ENCODE results near the gene NPBWR2.
"Not testable (repeated sequence)": the region's sequence is repeated elsewhere in the genome, so short reads cannot be mapped to it uniquely, and the experiment has no call there.

The NPBWR2 gene

GRCh38 chr20:64143018-64143801 is 35.8 kb upstream of the NPBWR2 start:
- no peak for DNase-seq

GRCh38 chr20:64142590-64142989 is 35.2 kb upstream of the NPBWR2 start:
- DNase-seq: no peak

GRCh38 chr20:64140956-64141355 is 33.6 kb upstream of the NPBWR2 start:
- DNase-seq: no peak

- no peak for DNase-seq
Measured at GRCh38 chr20:64140061-64140931, 32.9 kb upstream of the NPBWR2 start.

GRCh38 chr20:64139199-64140060 is 32.1 kb upstream of the NPBWR2 start:
- no peak for DNase-seq

GRCh38 chr20:64138276-64138815 is 31.0 kb upstream of the NPBWR2 start:
- no peak for DNase-seq

GRCh38 chr20:64137598-64138031 is 30.2 kb upstream of the NPBWR2 start:
- DNase-seq: no peak

- DNase-seq: no peak
Measured at GRCh38 chr20:64136004-64136710, 28.8 kb upstream of the NPBWR2 start.

- not testable (repeated sequence) for DNase-seq
Measured at GRCh38 chr20:64134744-64135143, 27.4 kb upstream of the NPBWR2 start.

GRCh38 chr20:64133951-64134407 is 26.6 kb upstream of the NPBWR2 start:
- no peak for DNase-seq

GRCh38 chr20:64131406-64131805 is 24.0 kb upstream of the NPBWR2 start:
- DNase-seq: no peak

- no peak for DNase-seq
Measured at GRCh38 chr20:64130876-64131275, 23.5 kb upstream of the NPBWR2 start.

GRCh38 chr20:64130271-64130670 is 22.9 kb upstream of the NPBWR2 start:
- no peak for DNase-seq

- DNase-seq: no peak
Measured at GRCh38 chr20:64129146-64129782, 21.9 kb upstream of the NPBWR2 start.

GRCh38 chr20:64123517-64123916 is 16.2 kb upstream of the NPBWR2 start:
- not testable (repeated sequence) for DNase-seq

- not testable (repeated sequence) for DNase-seq
Measured at GRCh38 chr20:64122927-64123326, 15.6 kb upstream of the NPBWR2 start.

- no peak for DNase-seq
Measured at GRCh38 chr20:64121586-64121985, 14.2 kb upstream of the NPBWR2 start.

GRCh38 chr20:64119681-64120341 is 12.4 kb upstream of the NPBWR2 start:
- no peak for DNase-seq

- no peak for DNase-seq
Measured at GRCh38 chr20:64119301-64119680, 11.9 kb upstream of the NPBWR2 start.

- DNase-seq: not testable (repeated sequence)
Measured at GRCh38 chr20:64117432-64117777, 10.0 kb upstream of the NPBWR2 start.

Data from bone marrow (tissue), 2 donors.